NT2/D1 (cell line): ENCODE results near the gene FRK.
"Not testable (repeated sequence)": the region's sequence is repeated elsewhere in the genome, so short reads cannot be mapped to it uniquely, and the experiment has no call there.

Experiments used
- YY1 ChIP-seq: IDR thresholded peaks from 2 replicates; pipeline ENCODE4 v1.6.1; 2011; ENCODE audit not compliant: insufficient read length, insufficient read depth
- ZNF274 ChIP-seq: IDR thresholded peaks from 2 replicates; pipeline ENCODE4 v1.6.1; 2011; ENCODE audit warnings: mild to moderate bottlenecking, low read depth, low read length

GRCh38 chr6:115888687-115889470, 171.8 kb downstream of the FRK start:
- not testable (repeated sequence) for TF ChIP-seq YY1, ZNF274
